GM13977 (cell line): ENCODE data around the gene RTN4IP1.

ENCODE experiments used
- DNase-seq: peaks from one replicate; pipeline ENCODE4 v3.0.0; 2012; ENCODE audit warnings: low spot score
- in situ Hi-C: fragments of 300-500 bp; cut with MboI; formaldehyde crosslinking; loops from one replicate; pipeline ENCODE4 v1.12.0; 2022; ENCODE audit warnings: low sequenced_read_pairs, low pct_unique_long_range_greater_than_20kb, mixed read lengths, inconsistent platforms; ENCODE audit not compliant: unreplicated experiment
- TF ChIP-seq, protein P1 (sequence below): IDR thresholded peaks from 2 replicates; pipeline ENCODE4 v1.5.1; 2012; ENCODE audit warnings: mild to moderate bottlenecking, control low read depth; ENCODE audit not compliant: insufficient read depth; ENCODE audit errors: extremely low read depth, missing control alignments

RTN4IP1 gene

DNA sequence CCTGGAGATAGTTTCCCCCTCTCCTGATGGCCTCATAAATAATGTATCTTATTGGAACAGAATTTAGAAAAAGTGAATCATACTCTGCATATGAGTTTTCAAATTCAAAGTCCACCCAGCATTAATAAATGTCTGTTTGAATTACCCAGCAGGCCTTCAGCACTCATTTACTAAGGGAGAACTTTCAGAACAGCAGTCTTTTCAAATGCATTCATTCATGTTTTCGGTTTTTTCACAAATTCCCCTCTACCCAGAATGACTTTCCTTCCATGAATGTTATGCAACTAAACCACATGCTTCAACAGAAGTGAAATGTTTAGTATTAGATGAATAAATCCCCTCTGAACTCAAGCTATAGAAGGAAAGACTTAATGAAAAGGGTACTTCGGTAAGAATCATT lies 92.4 kb downstream of the RTN4IP1 start:
- TF ChIP-seq, protein P1, sequence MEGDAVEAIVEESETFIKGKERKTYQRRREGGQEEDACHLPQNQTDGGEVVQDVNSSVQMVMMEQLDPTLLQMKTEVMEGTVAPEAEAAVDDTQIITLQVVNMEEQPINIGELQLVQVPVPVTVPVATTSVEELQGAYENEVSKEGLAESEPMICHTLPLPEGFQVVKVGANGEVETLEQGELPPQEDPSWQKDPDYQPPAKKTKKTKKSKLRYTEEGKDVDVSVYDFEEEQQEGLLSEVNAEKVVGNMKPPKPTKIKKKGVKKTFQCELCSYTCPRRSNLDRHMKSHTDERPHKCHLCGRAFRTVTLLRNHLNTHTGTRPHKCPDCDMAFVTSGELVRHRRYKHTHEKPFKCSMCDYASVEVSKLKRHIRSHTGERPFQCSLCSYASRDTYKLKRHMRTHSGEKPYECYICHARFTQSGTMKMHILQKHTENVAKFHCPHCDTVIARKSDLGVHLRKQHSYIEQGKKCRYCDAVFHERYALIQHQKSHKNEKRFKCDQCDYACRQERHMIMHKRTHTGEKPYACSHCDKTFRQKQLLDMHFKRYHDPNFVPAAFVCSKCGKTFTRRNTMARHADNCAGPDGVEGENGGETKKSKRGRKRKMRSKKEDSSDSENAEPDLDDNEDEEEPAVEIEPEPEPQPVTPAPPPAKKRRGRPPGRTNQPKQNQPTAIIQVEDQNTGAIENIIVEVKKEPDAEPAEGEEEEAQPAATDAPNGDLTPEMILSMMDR = no peak
- in situ Hi-C loops = no loop called here
- DNase-seq = peak; percentile 26

DNA sequence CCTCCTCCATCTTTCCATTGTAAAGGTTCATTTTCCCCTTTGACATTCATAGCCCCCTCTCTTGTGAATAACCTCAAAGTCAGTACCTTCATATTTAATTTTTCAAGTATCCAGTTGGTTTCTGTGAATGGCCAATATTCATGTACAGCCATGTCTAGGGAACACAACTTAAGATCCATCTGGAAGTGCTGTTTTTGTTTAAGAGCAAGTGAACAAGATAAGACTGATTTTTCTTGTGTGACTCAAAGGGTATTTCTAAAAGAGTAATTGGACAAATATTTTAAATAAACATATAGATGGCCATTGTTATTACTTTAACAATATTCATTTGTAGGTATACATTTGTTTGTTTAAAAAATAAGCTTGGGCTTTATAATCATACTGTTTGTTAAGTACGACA lies 92.9 kb downstream of the RTN4IP1 start:
- no peak for DNase-seq
- in situ Hi-C loops = no loop called here

DNA sequence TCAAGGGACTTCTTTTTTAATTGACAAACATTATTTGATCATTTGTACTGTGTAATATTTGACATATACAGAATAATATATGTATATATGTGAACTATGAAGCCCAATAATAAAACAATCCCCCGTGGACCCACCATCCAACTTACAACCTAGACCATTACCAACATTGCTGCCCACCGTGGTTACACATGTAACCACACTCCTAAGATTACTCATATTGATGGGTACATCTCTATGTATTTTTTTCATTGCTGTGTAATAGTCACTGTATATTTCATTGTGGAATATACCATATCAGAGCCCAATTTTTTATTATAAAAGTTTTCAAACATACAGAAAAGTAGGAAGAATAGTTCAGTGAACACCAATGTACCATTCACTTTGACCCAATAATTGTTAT lies 94.3 kb downstream of the RTN4IP1 start:
- DNase-seq = no peak
- in situ Hi-C loops = no loop called here
- TF ChIP-seq, protein P1 = no peak

More for the DNA sequence above, 92.9 kb downstream of the RTN4IP1 start:
- TF ChIP-seq, protein P1 = no peak

DNA sequence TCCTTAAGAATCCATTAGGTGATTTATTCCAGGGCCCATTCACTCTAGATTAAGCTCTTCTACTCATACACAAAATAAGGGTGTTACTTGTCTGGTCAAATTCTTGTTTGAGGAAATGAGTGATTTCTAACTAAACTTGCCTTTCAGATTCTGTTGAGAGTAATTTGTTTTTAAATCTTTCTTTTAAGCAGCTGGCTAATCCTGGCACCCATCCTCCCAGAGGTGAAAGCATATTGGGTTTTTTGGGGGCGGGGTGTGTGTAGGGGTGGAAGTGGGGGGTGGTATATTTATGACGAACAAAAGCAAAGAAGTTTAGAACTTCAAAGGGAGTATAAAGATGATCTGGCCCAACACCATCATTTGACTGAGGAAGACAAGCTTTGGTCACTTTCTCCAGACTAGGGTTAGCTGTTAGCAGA lies 94.7 kb downstream of the RTN4IP1 start:
- in situ Hi-C loops = no loop called here
- peak; percentile 19 for DNase-seq

DNA sequence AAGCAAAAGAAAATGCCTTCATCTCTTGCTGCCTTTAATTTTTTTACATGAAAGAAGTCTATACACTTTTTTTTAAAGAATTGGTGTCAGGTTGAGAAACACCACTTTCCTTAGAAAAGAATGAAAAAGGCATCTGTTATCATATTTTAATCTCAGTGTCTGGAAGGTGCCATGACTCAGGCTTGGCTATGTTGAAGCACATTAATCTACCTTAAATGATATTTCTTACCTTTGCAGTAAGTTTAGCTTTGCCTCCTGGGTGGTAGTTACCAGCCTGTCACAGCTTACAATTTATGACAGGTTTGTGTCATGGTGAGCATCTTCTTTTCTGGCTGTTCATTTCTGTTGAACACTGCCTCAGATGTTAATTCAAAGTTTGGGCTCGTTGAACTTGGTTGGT lies 95.3 kb downstream of the RTN4IP1 start:
- TF ChIP-seq, protein P1 = no peak
- no peak for DNase-seq
- in situ Hi-C loops = no loop called here

More for the DNA sequence above, 94.7 kb downstream of the RTN4IP1 start:
- TF ChIP-seq, protein P1 = no peak

DNA sequence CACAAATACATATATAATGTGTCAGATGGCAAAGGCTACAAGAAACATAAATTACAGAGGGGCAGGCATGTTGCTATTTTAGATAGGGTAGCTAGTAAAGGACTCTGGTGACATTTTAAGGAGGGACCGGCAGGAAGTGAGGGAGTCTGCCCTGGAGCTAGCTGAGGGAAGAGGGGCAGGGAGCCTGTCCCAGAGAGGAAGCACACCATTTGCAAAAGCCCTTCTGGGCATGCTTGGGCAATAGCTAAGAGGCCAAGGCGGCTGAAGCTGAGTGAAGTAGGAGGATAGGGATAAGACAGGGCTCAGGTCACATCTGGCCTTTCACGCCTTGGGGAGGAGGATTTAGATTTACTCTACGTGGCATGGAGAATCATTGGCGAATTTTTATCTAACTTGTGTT lies 96.2 kb downstream of the RTN4IP1 start:
- TF ChIP-seq, protein P1 = no peak
- in situ Hi-C loops = no loop called here
- no peak for DNase-seq

DNA sequence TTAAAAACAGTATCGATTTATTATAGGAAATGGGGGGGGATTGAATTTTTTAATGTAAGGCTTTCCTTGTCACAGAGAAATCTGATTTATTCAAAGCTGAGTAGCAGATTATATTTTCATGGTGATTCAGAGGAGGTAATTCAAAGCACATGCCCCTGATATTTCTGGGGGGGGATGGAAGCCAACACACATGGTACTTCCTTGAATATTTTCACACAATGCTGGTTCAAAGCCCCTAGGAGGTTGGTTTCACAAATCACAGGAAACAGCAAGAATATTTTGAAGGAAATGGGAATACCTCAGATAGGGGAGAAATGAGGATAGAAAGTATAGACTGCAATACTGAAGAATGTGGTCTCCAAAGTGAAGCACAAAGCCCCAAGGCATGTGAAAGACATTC lies 98.8 kb downstream of the RTN4IP1 start:
- TF ChIP-seq, protein P1 = no peak
- DNase-seq = no peak
- in situ Hi-C loops = no loop called here
